GM12892 (cell line): Measurements from ENCODE around the gene PKNOX1.
"Not testable (repeated sequence)": the region's sequence is repeated elsewhere in the genome, so short reads cannot be mapped to it uniquely, and the experiment has no call there.

Source experiments
- DNase-seq: peaks from one replicate; pipeline ENCODE4 v3.0.0; 2011; ENCODE audit not compliant: insufficient read length
- FAIRE-seq: peaks from 2 replicates; lab custom pipeline; 2011; peaks lifted over from hg19 to GRCh38; lab: Jason Lieb, UNC

PKNOX1 gene

DNA sequence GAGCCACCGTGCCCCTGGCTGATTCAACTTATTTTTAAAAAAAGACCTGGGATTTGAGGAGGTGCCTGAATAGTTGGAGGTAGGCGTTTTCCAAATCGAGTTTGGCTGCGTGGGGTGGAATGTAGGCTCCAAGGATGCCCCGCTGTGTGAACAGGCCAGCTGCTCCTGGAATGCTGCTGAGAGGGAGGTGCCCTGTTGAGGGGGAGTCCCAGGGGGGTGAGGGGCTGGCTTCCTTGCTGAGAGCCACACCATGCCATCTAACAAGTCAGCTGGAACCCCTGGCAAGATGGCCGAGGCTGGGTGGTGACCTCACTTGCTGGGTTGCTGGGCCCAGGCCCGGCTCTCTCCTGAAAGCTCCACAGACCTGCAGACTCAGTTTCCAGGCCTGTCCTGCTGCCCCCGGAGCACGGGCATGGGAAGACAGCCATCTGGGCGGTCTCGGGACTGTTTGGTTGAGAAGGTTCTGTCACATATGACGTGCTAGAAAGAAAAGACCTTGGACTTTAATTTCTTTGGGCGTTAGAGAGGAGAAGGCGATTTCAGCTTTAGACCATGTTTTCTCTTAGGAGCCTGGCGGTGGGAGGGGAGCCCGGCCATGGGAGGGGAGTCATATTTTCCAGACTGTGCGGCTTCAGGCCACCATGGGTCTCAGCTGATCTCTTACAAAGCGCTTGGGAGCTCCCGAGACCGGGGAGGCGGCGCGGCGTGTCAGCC lies 108.4 kb downstream of the PKNOX1 start:
- FAIRE-seq, DNase-seq: not testable (repeated sequence)
